NCI-H1092 (cell line): ENCODE results near the gene JOSD1.

ENCODE experiments used
- DNase-seq: peaks from one replicate; lab custom pipeline; 2025; lab: John Stamatoyannopoulos, UW

JOSD1 gene

DNA sequence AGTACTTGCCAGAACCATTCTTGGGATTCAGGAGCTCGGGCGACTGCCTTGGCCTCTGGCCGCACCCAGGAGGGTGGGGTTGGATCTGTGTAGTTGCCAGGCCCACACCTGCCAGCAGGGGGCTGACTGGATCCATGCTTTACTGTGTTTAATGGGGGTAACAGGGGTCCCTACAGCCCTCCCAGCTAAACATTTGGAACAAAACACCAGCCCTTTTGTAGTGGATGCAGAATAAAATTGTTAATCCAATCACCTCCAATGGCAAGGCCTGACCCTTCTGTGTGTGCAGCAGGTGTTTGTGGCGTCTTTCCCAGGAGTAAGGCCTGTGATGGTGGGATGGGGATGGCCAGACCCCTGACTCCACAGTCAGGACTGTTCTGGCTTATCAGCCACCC is 32.6 kb upstream of the JOSD1 start:
- peak; percentile 36 for DNase-seq

GRCh38 chr22:38732251-38732815 is 31.6 kb upstream of the JOSD1 start:
- no peak for DNase-seq

GRCh38 chr22:38731703-38732161 is 31.0 kb upstream of the JOSD1 start:
- DNase-seq, result no peak

DNA sequence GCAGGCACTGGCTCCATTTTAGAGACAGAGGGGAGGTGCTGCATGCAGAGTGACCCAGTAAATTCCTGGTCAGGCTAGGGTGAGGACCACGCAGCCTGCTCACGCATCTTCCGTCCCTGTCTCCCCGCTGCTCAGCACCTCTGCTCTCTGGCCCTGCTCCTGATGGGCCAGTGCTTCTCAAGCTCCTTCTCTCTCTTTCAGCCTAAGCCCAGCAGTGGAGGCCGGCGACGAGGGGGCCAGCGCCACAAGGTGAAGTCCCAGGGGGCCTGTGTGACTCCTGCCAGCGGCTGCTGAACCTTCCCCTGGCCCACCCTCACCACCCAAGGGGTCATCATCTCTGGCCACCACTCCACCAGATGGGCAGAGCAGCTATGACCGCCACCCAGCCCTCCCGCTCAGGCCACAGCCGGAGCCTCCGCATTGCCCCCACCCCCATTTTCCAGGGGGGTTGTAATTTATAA is 29.7 kb upstream of the JOSD1 start:
- DNase-seq, result no peak

DNA sequence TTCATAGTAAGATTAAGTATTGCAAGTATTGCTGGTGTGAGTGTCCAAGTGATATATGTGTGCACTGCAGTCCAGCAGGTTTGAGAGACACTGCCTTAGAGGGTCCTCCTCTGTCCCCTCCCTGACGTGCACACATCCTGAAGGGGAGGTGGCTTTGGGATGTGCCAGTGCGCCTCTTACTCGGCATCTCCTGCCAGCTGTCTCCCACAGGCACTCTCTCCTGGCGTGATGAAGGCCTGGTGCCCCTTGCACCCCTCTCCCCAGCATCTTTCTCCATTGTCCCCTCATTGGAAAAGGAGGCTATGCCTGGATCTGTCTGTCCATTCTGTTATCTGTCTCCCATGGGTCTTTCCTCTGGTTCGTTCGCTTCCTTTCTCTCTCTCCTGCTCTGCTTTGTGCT is 29.2 kb upstream of the JOSD1 start:
- DNase-seq, result no peak

DNA sequence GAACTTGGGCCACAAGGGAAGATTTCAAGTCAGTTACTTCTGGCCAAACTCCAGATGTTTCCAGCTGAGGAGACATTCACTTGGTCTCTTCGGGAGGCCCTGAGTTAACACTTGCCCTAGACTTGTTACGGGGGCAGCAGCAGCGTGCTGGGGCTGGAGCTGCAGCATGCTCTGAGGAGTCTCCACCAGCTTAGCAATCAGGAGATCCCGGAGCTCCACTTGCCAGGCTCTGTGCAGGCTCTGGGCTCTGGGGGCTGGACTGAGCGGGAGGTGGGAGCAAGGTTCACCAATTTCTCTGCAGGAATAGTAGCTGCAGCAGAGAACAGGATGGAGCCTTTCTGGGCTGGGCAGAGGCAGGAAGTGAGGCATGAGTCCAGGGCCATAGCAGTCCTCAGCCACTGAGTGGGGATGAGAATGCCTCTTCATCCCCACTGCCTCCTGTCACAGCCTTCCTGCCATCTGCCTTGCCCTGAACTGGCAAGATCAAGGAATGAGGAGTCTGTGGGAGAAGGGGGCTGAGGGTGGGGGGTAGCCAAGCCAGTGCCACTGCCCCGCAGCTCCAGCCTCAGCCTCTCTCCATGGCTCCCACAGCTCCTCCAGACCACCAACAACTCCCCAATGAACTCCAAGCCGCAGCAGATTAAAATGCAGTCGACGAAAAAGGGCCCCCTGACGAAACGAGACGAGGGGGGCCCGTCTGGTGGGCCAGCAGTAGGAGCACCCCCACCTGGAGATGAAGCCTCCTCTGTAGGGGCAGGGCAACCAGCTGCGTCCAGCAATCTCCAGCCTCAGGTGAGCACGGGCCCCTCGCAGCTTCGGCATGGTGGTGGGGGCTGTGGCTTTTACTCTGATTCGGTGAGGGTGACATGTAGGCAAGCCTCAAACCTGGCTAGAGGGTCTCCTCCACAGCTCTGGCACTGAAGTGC is 28.4 kb upstream of the JOSD1 start:
- DNase-seq, result no peak

DNA sequence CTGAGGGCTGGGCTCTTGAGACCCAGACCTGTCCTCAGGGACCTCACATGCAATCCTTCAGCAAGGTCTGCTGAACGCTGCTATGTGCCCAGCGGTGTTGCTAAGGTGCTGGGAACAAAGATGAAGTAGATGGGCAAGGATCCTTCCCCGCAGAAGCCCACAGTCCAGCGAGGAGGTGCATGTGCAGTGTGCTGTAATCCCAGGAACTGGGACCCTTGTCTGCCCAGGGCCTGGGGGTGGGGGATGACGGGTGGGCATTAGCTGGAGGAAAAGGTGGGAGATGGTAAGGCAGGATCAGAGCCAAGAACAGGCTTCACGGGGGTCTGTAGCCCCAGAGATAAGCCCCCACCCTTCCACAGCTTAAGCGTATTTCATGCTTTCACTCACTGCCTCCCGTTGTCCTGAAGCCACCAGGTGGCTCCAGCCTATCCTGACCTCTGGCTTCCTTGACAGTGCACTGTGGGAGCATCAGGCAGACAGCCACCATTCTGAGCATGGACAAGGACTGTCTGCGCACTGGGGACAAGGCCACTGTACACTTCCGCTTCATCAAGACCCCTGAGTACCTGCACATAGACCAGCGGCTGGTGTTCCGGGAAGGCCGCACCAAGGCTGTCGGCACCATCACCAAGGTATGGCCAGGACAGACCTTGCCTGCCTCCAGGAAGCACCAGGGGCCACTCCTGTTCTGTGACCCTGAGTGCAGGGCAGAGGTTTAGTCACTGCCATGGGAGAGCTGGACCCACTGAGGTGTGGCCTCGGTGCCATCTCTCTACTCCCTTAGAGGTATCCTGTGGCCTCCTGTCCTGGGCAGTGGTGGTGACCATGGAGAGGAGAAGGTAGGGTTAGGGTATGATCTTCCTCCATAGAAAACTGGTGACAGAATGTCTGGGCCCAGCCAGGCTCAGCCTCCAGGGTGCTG is 27.0 kb upstream of the JOSD1 start:
- no peak for DNase-seq

GRCh38 chr22:38727123-38727522 is 26.4 kb upstream of the JOSD1 start:
- no peak for DNase-seq

GRCh38 chr22:38725900-38726655 is 25.3 kb upstream of the JOSD1 start:
- DNase-seq, result no peak

- no peak for DNase-seq
Observed at GRCh38 chr22:38724926-38725571, 24.3 kb upstream of the JOSD1 start.

DNA sequence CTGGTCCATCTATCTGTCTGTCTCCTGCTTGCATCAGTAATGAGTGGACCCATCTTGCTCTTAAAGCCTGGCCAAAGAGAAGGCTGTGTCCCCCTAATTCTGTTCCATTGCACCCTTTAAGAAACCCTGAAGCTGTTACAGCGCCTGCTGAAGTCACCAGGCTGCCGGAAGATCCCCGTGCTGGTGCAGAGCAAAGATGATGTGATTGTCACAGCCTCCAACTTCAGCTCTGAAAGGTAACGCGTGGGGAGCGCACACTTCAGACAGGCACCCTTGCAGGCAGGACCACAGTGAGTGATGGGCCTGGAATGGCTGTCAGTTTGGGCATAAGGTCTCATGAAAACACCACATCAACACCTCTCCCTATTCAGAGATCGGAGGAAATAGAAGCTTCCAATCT is 23.4 kb upstream of the JOSD1 start:
- DNase-seq, result no peak

DNA sequence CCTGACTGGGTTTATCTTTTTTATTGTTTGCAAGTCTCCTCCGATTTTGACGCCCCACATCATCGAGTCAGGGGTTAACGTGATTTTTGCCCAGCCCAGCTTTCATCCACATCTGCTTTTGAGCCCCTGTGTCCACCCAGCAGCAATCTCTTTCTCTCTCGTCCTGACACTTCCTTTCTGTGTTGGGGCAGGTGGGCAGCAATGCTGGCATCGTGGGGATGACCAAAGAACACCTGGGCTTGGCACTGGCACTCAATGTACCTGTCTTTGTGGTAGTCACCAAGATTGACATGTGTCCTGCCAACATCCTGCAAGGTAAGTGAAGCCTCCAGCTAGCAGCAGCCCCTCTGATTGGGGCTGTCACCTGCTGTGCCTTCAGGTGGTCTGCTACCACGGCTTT is 20.8 kb upstream of the JOSD1 start:
- no peak for DNase-seq

DNA sequence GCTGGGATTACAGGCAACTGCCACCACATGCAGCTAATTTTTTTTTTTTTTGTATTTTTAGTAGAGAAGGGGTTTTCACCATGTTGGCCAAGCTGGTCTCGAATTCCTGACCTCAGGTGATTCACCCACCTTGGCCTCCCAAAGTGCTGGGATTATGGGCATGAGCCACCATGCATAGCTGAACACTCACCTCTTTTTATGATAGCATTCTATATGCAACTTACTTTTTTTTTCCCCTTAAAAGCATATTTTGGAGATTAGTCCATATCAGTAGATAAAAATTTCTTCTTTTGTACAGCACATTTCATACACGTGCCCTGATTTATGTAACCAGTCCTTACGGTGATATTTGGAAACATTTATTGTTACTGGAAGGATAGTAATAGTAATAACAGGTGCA is 19.6 kb upstream of the JOSD1 start:
- no peak for DNase-seq

- no peak for DNase-seq
Observed at GRCh38 chr22:38719196-38719595, 18.5 kb upstream of the JOSD1 start.

- DNase-seq, result no peak
Observed at GRCh38 chr22:38718414-38718813, 17.7 kb upstream of the JOSD1 start.

DNA sequence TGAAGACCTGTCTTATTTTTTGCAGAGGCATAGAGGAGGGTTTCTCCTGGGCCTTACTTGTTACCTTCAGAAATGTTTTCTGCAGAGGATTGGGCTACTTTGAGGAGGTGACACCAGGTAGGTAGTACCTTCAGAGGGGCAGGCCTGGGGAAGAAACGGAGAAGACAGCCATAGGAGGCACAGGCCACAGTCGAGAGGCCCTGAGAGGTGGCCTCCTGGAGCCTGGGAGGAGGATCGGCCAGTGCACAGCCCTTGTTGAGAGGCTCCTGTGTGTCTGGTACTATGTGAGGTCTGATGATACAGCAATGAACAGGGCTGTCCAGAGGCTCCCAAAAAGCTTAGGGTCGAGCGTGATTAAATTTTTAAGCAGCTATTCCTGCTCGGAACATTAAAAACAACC is 16.5 kb upstream of the JOSD1 start:
- DNase-seq, result no peak

DNA sequence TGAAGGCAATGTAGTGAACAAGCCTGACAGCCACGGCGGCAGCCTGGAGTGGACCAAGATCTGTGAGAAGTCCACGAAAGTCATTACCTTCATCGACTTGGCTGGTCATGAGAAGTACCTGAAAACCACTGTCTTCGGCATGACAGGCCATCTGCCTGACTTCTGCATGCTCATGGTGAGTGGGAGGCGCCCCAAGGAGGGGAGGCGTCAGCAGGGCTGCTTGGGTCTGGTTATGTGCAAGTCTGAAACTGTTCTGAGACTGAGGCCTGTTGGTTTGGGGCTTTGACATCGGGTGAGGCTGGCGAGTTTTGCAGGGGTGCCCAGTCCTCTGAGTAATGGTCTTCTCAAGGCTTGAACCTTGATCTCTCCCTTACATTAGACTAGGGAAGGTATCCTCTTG is 16.1 kb upstream of the JOSD1 start:
- no peak for DNase-seq

DNA sequence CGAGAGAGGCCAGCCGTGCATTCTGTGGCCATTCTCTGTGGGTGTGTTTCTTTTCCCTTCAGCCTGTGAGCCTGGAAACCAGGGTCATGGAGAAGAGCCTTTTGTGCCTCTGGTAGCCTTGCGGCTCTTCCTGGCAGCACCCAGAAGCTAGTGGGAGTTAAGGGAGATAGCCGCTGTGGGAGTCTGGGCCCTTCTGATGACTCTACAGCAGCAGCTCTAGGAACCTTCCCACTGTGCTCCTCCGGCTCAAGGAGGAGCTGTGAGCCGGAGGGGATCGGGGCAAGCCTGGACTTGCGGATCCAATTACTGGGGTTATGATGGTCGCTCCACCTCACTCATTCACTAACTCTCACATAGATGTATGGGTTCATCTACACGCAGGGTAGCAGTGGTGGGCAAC is 15.5 kb upstream of the JOSD1 start:
- no peak for DNase-seq

DNA sequence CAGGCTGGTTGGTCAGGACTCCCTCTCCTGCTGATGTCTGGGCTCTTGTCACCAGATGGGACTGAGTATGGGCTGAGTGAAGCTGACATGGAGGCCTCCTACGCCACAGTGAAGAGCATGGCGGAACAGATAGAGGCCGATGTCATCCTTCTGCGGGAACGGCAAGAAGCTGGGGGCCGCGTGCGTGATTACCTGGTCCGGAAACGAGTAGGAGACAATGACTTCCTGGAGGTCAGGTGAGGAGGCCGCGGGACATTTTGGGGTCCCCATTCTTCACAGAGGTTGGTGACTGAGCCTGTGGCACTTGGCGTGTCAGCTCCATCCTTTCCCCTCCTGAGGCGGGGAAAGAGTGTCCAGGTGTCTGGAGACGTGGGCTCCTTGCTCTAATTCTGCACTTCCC is 15.1 kb upstream of the JOSD1 start:
- DNase-seq, result no peak

GRCh38 chr22:38715176-38715764 is 14.5 kb upstream of the JOSD1 start:
- DNase-seq, result no peak

DNA sequence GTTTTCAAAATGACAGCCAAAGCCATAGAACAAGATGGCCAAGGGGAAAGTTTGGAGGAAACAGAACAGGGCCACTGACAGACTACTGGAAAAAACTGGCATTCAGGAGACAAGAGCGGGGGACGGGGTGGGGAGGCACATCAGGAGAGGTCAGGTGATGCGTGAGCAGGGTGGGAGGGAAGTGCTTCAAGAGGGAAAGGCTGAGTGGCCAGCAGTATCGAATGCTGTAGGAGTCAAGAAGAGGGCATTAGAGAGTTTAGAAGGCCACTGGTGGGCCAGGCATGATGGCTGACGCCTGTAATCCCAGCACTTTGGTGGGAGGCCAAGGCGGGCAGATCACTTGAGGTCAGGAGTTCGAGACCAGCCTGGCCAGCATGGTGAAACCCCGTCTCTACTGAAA is 13.2 kb upstream of the JOSD1 start:
- DNase-seq, result no peak
